Duodenal mucosa (tissue), 2 donors: Measurements from ENCODE around the gene PTPN20.

Experiments used
- H3K27ac ChIP-seq: one replicate; pipeline ENCODE4 v1.7.0; 2013; ENCODE audit warnings: low read depth, low read length
- H3K27me3 ChIP-seq, 2 donors: one replicate each; pipeline ENCODE4 v1.7.0; 2013; ENCODE audit warnings: low read length in 2 of 2, control low read depth in 1 of 2; ENCODE audit not compliant: insufficient read depth in 2 of 2, control insufficient read depth in 1 of 2
- H3K36me3 ChIP-seq, 2 donors: one replicate each; pipeline ENCODE4 v1.7.0; 2013; ENCODE audit warnings: low read length in 2 of 2, control low read depth in 1 of 2; ENCODE audit not compliant: insufficient read depth in 2 of 2, control insufficient read depth in 1 of 2
- H3K4me1 ChIP-seq, 2 donors: one replicate each; pipeline ENCODE4 v1.7.0; 2013; ENCODE audit warnings: low read length in 2 of 2, control low read depth in 1 of 2; ENCODE audit not compliant: insufficient read depth in 2 of 2, control insufficient read depth in 1 of 2
- H3K4me3 ChIP-seq, 2 donors: one replicate each; pipeline ENCODE4 v1.7.0; 2013; ENCODE audit warnings: low read length in 2 of 2, low read depth in 1 of 2
- H3K9ac ChIP-seq, 2 donors: one replicate each; pipeline ENCODE4 v1.7.0; 2013; ENCODE audit warnings: low read length in 2 of 2, low read depth in 1 of 2
- H3K9me3 ChIP-seq, 2 donors: one replicate each; pipeline ENCODE4 v1.7.0; 2013; ENCODE audit warnings: low read length in 2 of 2, control low read depth in 1 of 2; ENCODE audit not compliant: control insufficient read depth in 1 of 2

Gene PTPN20

DNA sequence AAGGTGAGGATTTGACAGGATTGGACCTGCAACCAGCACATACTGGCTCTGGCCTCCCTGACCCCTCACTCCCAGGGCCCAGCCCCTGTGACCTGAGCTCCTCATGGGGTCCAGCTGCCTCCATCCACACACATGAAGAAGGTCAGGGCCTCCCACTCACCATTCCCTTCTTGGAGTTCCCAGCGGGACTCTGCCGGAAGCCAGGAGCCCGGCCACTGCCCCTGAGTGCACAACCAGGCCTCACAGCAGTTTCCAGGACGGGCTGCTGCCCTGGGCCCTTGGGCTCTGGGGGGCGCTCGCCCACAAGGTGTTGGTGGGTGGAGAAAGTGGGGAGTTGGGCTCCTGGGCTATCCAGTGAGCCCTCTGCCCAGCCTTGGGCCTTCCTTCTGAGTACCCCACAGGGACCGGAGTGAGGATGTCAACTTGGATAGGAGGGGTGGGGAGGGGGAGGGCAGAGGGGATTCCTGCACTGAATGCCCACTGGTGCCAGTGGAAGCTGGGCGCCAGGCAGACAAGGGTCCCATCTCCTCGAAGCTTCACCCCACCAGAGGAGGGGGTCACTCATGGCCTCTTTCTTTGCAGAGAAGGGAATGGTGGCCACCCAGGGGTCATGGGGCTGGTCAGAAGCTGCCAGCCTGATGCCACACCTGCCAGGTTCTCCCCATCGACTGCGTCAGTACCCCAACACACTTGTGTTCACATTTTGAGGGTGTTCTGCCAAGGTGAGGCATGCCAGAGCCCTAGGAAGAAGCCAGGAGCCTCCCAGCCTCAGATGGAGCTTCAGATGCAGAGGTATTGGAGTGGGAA is 115.3 kb downstream of the PTPN20 start:
- H3K36me3 ChIP-seq: no peaks in the 10 kb centered on the region

DNA sequence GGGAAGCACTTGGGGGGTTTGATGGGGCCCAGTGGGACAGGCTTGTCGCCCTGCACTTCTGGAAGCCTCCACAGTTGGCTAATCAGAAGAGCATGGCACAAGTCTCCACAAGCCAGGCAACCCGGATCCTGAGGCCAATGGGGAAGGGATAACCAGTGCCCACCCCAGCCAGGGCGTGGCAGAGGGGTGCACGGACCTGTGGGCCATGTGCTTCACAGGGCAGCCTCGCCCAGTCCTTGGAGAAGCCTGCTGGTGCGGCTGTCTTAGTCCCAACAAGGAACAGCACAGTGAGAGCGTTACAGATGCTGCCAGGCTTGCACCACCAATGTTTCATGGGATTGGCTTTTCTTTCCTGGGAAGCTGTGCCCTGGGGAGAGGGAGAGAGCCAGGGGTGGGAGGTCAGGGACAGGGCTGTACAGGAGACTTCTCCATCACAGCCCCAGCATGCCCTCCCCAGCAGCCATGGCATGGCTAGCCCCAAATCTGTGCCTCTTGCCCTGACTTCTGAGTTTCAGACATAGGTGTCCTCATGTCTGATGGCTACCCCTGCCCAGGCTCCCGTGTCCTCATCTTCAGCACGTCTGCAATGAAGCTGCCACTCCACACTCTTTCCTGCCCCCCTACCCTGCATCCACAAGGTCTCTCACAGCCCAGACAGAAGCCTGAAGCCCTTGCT is 116.0 kb downstream of the PTPN20 start:
- Histone ChIP-seq H3K36me3 (no peaks in the 10 kb centered on the region), H3K9me3 (no peaks in the 10 kb centered on the region), H3K27ac (no peak overlapping the region), H3K9ac (no peak overlapping the region), H3K4me1 (no peaks in the 10 kb centered on the region), H3K4me3 (no peak overlapping the region), H3K27me3 (no peaks in the 10 kb centered on the region)

More for the DNA sequence above, 115.3 kb downstream of the PTPN20 start:
- Histone ChIP-seq H3K9ac (no peak overlapping the region), H3K4me1 (no peaks in the 10 kb centered on the region), H3K4me3 (no peak overlapping the region), H3K27me3 (no peaks in the 10 kb centered on the region), H3K27ac (no peak overlapping the region), H3K9me3 (no peaks in the 10 kb centered on the region)

- no peak overlapping the region for H3K27ac ChIP-seq
- H3K36me3 ChIP-seq: no peaks in the 10 kb centered on the region
- no peak overlapping the region for H3K9ac ChIP-seq
- H3K9me3 ChIP-seq: no peaks in the 10 kb centered on the region
- no peaks in the 10 kb centered on the region for H3K27me3 ChIP-seq
- no peak overlapping the region for H3K4me3 ChIP-seq
- H3K4me1 ChIP-seq: no peaks in the 10 kb centered on the region
Observed at GRCh38 chr10:47027784-47028260, 116.6 kb downstream of the PTPN20 start.

DNA sequence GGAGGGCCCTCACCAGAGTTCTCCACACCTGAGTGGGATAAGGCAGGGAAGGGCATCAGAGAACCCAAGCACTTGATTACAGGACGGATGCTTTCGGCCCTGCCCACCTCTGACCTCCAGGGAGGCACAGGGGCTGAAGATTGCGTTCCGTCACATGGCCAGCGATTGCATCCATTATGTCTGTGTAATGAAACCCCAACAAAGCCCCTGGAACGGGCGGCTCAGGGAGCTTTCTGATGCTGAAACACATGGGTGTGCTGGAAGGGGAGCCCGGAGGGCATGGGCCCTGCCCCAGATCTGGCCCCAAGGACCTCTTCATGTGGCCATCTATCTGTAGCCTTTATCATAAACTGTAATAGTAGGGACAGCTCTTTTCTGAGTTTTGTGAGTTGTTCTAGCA is 117.2 kb downstream of the PTPN20 start:
- Histone ChIP-seq H3K27me3 (no peaks in the 10 kb centered on the region), H3K4me1 (no peaks in the 10 kb centered on the region), H3K4me3 (no peak overlapping the region), H3K9me3 (no peaks in the 10 kb centered on the region), H3K27ac (no peak overlapping the region), H3K9ac (no peak overlapping the region), H3K36me3 (no peaks in the 10 kb centered on the region)

GRCh38 chr10:47029181-47030009 is 118.2 kb downstream of the PTPN20 start:
- Histone ChIP-seq H3K36me3 (no peaks in the 10 kb centered on the region), H3K27me3 (no peaks in the 10 kb centered on the region), H3K4me1 (no peaks in the 10 kb centered on the region), H3K9ac (no peak overlapping the region), H3K4me3 (no peak overlapping the region), H3K27ac (no peak overlapping the region), H3K9me3 (no peaks in the 10 kb centered on the region)

GRCh38 chr10:47030191-47030703 is 119.0 kb downstream of the PTPN20 start:
- no peak overlapping the region for H3K9ac ChIP-seq
- no peak overlapping the region for H3K27ac ChIP-seq
- H3K27me3 ChIP-seq: no peaks in the 10 kb centered on the region
- H3K4me3 ChIP-seq: no peak overlapping the region
- H3K4me1 ChIP-seq: no peaks in the 10 kb centered on the region
- H3K36me3 ChIP-seq: no peaks in the 10 kb centered on the region
- H3K9me3 ChIP-seq: no peaks in the 10 kb centered on the region

DNA sequence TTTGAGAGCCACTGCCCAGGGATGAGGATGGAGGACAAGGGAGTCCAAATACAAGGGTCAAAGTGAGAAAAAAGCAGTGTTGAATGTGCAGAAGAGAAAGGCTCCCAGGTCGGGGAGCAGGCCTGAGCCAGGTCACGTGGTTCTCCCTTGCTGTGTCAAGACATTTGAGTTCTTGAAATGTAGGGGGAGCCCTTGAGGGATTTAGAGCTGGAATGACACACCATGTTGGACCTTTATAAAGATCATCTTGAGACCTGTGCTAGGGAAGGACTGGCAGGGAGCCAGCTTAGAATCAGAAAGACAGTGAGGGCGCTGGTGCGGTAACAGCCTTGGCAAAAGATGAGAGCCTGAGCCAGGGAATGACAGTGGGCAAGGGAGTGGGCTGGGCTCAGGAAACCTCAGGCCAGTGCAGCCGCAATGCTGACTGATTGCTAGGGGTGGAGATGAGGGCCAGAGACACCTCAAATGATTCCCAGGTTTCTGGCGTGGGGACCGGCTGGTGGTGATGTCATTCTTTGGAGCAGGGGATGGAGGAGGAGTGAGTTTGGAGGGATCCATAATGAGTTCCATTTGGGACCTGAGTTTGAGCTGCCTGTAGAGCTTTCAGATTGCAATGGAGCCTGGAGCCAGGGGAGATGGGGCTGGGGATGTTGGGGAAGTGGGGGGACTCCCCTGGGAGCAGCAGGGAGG is 120.1 kb downstream of the PTPN20 start:
- Histone ChIP-seq H3K27ac (no peak overlapping the region), H3K4me3 (no peak overlapping the region), H3K9me3 (no peaks in the 10 kb centered on the region), H3K9ac (no peak overlapping the region), H3K36me3 (no peaks in the 10 kb centered on the region), H3K27me3 (no peaks in the 10 kb centered on the region), H3K4me1 (no peaks in the 10 kb centered on the region)

GRCh38 chr10:47031901-47032465 is 120.8 kb downstream of the PTPN20 start:
- Histone ChIP-seq H3K27me3 (no peaks in the 10 kb centered on the region), H3K9ac (no peak overlapping the region), H3K9me3 (no peaks in the 10 kb centered on the region), H3K4me3 (no peak overlapping the region), H3K27ac (no peak overlapping the region), H3K4me1 (no peaks in the 10 kb centered on the region), H3K36me3 (no peaks in the 10 kb centered on the region)

GRCh38 chr10:47033081-47033480 is 121.9 kb downstream of the PTPN20 start:
- Histone ChIP-seq H3K27ac (no peak overlapping the region), H3K4me3 (no peak overlapping the region), H3K9me3 (no peaks in the 10 kb centered on the region), H3K36me3 (no peaks in the 10 kb centered on the region), H3K4me1 (no peaks in the 10 kb centered on the region), H3K27me3 (no peaks in the 10 kb centered on the region), H3K9ac (no peak overlapping the region)
